Measurements from ENCODE around the gene PRKG1. TPM values are rescaled to one million over a fixed set of nuclear protein-coding genes. Genes with fewer than 3 reads are reported as not detected.

Gene PRKG1
- total RNA-seq, 1 donor from 2014 or later: not detected

DNA sequence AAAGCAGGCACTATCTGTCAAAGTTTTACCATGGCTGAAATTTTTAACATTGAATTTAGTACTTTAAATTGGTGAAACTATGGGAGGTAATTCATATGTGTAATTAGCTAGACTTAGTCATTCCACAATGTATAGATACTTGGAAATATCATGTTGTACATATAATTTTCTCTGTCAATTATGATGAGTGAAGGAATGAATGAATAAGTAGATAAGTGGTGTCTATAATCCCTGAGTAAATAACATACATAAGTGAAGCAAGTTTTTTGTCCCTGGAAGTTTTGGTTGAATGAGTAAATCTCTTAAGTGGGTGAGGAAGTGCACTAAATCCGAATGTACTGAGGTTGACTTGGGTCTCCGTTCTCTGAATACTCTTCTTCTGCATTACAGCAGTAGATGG lies 424.1 kb downstream of the PRKG1 start:
- intact Hi-C loops (cut with micrococcal nuclease): no loop called here

DNA sequence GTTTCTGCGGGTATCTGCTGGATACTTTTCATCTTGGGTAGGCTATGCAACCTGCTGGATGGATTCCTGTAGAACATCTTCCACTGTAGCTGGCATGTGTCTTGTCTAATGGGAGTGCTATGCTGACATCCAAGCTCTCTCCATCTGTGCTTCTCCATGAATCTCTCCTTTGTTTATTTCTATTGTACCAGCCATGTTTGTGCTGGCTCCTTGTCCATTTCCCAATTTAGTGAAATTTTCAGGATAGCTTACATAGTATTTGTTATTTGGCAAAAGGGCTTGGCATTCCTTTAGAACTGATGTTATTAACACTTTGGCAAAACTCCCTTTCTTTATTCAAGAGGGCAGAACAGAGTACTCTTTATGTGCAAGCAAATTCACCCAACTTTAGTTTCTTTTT lies 427.1 kb downstream of the PRKG1 start:
- intact Hi-C loops (cut with micrococcal nuclease): no loop called here

DNA sequence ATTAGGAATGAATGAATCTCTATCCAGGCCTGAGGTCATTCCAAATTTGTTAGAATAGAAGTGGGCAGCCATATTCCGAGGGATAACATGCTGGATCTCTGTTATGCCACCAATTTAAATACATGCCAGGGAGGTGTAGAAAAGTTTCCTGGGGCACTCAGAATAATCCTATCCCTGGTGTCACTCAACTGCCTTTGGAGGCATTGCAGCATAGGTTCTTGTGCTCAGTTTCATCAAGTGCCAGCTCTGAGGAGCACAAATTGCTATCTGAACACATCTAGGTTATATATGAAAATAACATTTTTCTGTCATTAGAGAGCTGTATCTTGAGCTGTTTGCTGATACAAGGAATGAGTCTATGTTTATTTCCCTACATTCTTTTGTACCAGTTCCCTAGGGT lies 427.8 kb downstream of the PRKG1 start:
- intact Hi-C loops (cut with micrococcal nuclease): no loop called here

- intact Hi-C loops (cut with micrococcal nuclease): no loop called here
These were observed 429.1 kb downstream of the PRKG1 start for GRCh38 chr10:51503378-51503777.

GRCh38 chr10:51507476-51507875 lies 433.2 kb downstream of the PRKG1 start:
- intact Hi-C loops (cut with micrococcal nuclease): no loop called here

DNA sequence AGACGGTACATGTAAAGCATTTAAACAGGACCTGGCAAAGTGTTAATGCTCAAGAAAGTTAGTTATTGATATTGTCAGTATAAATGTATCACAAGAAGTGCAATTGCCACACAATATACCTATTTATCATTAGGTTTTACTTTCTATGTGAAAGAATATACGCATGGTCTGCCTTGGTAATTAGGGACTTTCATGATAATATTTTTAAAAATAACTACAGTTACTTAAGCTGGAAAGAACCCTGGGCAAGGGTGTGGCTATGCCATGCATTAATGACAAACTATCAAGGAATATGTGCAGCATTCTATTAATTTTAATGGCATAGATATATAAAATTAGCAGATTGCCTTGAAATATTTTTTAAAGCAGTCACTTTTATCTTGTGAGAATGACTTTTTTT lies 433.9 kb downstream of the PRKG1 start:
- intact Hi-C loops (cut with micrococcal nuclease): no loop called here

- intact Hi-C loops (cut with micrococcal nuclease): no loop called here
These were observed 435.9 kb downstream of the PRKG1 start for GRCh38 chr10:51510231-51510630.

DNA sequence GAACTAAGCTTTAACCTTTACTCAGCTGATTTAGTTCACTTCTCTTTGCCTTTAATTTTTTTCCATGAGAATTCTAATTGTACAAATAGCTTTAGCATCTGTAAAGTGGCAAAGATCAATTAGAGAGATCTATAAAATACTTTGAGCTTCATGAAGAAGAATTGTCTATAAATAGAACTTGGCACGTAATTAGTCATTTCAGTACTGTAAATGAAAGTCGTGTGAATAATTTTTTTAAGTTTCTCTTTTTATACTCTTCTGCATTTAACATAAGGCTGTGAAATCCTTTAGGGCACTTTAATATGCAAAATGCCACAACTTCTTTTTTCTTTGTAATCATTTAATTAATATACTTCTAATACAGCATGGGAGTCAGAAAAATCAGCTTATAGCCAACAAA lies 447.3 kb downstream of the PRKG1 start:
- intact Hi-C loops (cut with micrococcal nuclease): no loop called here

DNA sequence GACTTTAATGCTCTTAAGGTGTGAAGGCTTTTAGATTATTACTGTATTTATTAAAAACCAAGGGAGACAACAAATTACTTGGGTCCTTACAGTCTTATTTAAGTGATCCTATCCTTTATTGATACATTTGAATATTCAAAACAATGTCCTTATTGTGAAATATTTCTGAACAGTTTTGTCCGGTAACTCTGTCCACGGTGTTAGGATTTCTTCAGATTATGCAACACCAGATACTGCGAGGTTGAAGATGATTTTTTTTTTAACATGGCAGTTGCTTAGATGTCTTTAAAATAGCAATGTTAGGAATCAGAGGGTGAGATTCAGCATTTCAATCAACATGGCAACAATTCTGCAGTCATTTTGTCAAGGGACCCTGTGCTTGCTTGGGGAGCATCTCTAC lies 448.6 kb downstream of the PRKG1 start:
- intact Hi-C loops (cut with micrococcal nuclease): no loop called here

DNA sequence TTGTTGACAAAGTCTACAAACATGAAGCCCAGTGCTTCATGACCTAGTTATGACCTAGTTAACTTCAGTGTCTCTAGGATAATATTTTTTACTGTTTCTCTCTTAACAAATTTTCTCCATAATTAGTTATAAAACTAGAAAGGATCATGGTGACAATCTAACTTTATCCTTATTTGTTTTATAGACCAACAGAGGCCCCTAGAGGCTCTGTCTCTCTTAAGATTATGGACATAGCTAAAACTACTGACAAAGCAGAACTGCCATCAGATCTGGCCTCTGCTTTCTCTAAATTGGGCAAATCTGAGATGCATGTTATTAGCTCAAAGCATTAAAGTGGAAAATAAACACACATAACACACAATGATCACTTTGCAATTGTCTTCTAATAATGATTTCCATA lies 449.2 kb downstream of the PRKG1 start:
- intact Hi-C loops (cut with micrococcal nuclease): no loop called here

GRCh38 chr10:51524041-51524440 lies 449.8 kb downstream of the PRKG1 start:
- intact Hi-C loops (cut with micrococcal nuclease): no loop called here

GRCh38 chr10:51527522-51528219 lies 453.4 kb downstream of the PRKG1 start:
- intact Hi-C loops (cut with micrococcal nuclease): no loop called here

DNA sequence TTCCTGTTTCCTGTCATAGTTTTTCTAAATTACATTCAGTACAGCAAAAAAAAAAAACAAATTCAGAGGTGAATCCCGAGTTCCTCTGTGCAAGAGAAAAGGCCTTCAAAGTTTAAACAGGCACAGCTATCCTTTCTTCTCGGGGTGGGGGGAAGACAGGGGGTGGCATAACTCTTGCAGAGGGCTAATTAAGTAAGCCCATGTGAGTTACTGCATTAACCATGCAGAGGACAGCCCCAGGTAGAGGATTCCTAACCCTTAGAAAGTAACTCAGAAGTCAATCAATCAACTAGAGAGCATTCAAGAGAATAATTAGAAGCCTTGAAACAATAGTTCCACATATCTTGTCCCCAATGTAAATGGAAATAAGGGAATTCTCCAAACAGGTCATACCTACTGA lies 454.2 kb downstream of the PRKG1 start:
- intact Hi-C loops (cut with micrococcal nuclease): no loop called here

DNA sequence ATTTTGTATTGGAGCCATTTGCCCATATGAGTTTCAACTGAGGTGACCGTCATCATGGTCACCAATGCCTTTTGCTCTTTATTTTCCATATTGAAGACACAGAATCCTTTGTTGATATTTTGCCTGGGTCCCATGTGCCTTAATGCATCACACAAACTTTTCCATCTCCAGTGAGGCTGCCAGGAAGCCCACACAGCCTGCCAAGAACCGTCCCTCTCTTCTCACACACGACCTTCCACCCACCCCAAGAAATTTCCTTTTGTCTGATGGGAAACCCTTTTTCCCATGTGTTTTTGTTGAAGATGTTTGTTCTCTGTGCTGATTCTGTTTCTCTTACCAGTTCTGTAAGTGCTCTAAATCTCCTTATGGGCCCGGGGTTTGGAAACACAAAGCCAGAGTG lies 456.3 kb downstream of the PRKG1 start:
- intact Hi-C loops (cut with micrococcal nuclease): no loop called here

DNA sequence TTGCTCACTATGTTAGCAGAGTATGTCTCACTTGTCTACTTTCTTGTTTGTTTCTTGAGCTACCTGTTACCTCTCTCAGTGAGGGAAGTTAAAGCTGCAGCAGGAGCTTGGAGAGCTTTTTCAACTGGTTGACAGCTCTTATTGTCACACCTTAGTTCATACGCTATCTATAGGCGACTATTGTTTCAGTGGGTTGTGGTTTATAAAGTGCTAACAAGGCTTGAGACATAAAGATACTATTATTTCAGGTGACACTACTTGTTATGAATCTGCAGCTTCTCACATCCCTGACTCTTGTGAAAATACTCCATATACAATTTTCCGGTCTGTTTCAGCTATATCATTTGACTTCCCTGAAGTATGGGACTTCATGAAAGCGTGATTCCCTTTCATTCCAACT lies 457.8 kb downstream of the PRKG1 start:
- intact Hi-C loops (cut with micrococcal nuclease): no loop called here

- intact Hi-C loops (cut with micrococcal nuclease): no loop called here
These were observed 468.6 kb downstream of the PRKG1 start for GRCh38 chr10:51542853-51543252.

DNA sequence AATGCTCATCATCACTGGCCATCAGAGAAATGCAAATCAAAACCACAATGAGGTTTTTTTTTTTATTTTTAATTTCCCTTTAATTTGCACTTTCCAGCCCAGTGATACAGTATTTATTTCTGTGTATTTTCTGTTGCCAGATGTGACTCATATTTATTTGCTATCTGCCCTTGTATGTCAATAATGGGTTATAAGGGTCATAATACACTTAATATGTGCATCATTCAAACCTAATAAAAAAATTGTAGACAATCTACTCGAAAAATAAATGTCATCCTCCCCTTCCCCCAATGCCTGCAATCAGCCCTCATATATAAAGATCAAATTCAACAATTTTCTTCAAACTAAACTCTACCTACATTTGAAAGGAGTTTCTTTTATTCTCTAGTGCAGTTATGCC lies 470.6 kb downstream of the PRKG1 start:
- intact Hi-C loops (cut with micrococcal nuclease): no loop called here

- intact Hi-C loops (cut with micrococcal nuclease): no loop called here
These were observed 473.7 kb downstream of the PRKG1 start for GRCh38 chr10:51547941-51548340.

- intact Hi-C loops (cut with micrococcal nuclease): no loop called here
These were observed 478.6 kb downstream of the PRKG1 start for GRCh38 chr10:51552879-51553278.

DNA sequence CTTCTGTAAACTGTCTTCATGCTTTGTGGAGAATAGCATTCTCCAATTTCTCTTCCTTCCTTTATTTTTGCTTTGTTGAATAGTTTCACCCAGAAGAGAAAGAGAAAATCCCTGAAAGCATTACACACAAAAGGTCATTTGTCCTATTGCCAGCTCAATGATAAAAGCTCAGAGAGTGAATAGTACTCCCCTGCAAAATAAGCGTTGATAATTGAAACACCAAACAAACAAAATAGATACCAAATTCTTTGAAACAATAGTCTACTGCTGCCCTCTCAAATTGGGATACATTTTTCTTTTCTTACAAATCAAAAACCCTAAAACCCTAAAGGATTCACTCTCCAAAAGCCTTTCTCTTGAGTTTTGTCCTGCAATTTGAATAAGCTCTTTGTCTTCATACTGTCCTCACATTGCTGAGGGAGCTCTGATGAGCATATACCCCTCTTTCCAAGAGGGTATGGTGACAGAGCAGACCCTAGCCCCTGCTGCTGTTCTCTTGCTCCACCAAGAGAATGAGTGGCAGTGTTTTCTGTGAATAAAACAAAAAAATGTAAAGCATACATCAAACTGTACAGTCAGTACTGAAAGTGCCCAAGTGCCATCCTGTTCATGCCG lies 490.7 kb downstream of the PRKG1 start:
- intact Hi-C loops (cut with micrococcal nuclease): no loop called here

DNA sequence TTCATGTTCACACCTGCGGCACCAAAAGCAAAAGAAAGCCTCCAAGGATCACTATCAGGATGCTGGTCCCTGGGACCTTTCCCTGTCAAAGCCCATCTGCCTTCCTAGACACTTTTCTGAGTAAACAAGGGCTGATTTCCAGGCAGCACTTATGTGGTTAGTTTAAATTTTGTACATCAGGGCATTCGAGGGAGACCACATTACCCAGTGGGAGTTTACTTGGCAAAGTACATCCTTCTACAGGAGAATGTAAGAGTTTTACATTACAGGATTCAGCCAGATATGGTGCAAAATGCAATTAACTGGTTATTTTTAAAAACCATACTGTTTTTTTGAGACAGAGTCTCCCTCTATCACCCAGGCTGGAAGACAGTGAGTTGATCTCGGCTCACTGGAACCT lies 493.0 kb downstream of the PRKG1 start:
- intact Hi-C loops (cut with micrococcal nuclease): no loop called here

DNA sequence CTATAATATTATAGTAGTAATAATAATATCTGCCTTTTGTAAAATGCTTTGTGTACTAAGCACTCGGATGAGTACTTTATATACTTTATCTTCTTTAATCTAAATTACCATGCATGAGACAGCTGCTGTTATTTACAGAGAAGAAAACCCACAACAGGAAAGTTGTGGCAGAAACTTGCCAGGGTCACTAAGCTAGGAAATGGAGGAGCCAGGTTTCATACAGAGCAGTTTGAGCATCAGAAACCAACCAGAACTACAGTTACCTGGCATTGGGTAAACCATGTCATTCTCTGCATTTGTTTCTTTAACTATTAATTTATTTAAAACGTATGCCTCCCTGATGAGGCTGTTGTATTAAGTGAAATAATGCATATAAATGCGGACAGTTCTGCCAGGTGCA lies 495.2 kb downstream of the PRKG1 start:
- intact Hi-C loops (cut with micrococcal nuclease): no loop called here

GRCh38 chr10:51574248-51575048 lies 500.2 kb downstream of the PRKG1 start:
- intact Hi-C loops (cut with micrococcal nuclease): no loop called here

Measured in T-helper 1 cell treated with Interleukin-12 subunit alpha and Interleukin-12 subunit beta and Interleukin-4 antibody, amounts not matched to agents 30 ng/mL and 1 ng/mL, for 36 hours (primary cell).